Cardiac fibroblast (primary cell): ENCODE measurements around the gene DNM3.

ENCODE experiments used
- DNase-seq, 2 donors: peaks; one replicate each; pipeline versions ENCODE4 v3.0.0 to v3.0.0-alpha.2; 2010; ENCODE audit warnings: low read depth in 2 of 2
- H3K4me3 ChIP-seq, 2 donors: replicated peaks in 1 of 2; 1 replicate in 1 of 2; 2 replicates in 1 of 2; pipeline ENCODE4 v1.5.1; 2011; ENCODE audit warnings: low read depth in 2 of 2, low read length in 2 of 2, mild to moderate bottlenecking in 2 of 2, moderate library complexity in 1 of 2
- TF ChIP-seq, protein P1 (sequence below): IDR thresholded peaks from one replicate; pipeline ENCODE4 v1.5.1; 2011; ENCODE audit warnings: low read depth, mild to moderate bottlenecking, low read length, inconsistent platforms

DNM3 gene

DNA sequence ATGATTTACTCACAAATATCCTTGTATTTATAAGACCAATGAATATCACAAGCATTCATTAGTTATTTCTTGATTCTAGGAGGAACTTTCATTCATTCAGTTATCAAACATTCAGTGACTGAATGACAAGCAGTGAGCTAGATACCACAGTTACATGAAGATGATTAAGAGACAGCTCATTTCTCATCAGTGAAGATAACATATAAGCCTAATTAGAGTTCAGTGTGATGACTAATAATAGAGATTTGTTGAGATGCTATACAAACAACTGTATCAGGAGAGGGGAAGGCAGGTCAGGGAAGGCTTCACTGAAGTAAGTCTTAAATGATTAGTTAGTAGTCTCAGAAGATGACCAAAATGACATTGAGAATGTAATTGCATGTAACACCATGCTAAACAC, 564.6 kb downstream of the DNM3 start:
- no peak overlapping the region for H3K4me3 ChIP-seq
- DNase-seq = no peak
- TF ChIP-seq, protein P1, sequence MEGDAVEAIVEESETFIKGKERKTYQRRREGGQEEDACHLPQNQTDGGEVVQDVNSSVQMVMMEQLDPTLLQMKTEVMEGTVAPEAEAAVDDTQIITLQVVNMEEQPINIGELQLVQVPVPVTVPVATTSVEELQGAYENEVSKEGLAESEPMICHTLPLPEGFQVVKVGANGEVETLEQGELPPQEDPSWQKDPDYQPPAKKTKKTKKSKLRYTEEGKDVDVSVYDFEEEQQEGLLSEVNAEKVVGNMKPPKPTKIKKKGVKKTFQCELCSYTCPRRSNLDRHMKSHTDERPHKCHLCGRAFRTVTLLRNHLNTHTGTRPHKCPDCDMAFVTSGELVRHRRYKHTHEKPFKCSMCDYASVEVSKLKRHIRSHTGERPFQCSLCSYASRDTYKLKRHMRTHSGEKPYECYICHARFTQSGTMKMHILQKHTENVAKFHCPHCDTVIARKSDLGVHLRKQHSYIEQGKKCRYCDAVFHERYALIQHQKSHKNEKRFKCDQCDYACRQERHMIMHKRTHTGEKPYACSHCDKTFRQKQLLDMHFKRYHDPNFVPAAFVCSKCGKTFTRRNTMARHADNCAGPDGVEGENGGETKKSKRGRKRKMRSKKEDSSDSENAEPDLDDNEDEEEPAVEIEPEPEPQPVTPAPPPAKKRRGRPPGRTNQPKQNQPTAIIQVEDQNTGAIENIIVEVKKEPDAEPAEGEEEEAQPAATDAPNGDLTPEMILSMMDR = no peak

DNA sequence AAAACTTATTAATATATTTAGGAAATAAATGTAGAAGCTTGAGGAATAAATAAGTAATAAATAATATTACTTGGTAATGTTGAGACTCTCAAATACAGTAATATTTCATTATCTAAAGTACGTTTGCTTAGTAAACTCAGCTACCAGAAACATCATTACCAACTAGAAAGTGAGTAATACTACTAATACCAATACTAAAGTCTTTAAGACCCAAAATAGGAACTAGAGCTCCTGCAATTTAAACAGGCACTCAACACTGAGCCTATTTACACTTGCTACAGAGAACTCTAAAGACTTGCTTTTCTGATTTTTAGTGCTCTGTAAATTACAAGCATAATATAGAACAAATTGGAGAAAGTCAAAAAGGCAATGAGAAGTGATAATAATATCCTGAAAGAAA, 565.7 kb downstream of the DNM3 start:
- DNase-seq = no peak
- no peak overlapping the region for H3K4me3 ChIP-seq
- TF ChIP-seq, protein P1 = no peak

GRCh38 chr1:172408958-172409357, 567.7 kb downstream of the DNM3 start:
- TF ChIP-seq, protein P1 = no peak
- H3K4me3 ChIP-seq = no peak overlapping the region
- DNase-seq = no peak

DNA sequence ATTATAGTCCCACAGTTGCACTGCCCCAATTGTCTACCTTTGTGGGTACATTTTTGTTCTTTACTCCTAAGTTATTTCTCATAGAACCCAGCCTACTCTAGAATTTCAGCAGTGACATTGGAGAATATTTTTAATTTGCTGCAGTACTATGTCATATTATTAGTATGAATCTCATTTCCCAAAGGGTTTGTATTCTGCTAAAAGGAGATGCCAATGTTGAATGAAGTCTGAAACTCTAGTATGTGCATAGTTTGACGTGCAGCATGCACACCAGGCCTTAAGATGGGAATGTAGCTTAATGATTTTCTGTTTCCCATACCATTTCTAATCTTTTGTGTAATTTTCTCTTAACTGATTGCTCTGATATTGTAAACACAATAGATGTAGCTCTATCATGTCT, 568.7 kb downstream of the DNM3 start:
- TF ChIP-seq, protein P1 = no peak
- H3K4me3 ChIP-seq = no peak overlapping the region
- DNase-seq = no peak

- DNase-seq = no peak
- no peak overlapping the region for H3K4me3 ChIP-seq
- TF ChIP-seq, protein P1 = no peak
Measured at GRCh38 chr1:172411791-172412338, 570.6 kb downstream of the DNM3 start.

GRCh38 chr1:172414331-172414730, 573.0 kb downstream of the DNM3 start:
- TF ChIP-seq, protein P1 = no peak
- peak in 1 of 2 donors; percentile 76 for DNase-seq
- no peak overlapping the region for H3K4me3 ChIP-seq

DNA sequence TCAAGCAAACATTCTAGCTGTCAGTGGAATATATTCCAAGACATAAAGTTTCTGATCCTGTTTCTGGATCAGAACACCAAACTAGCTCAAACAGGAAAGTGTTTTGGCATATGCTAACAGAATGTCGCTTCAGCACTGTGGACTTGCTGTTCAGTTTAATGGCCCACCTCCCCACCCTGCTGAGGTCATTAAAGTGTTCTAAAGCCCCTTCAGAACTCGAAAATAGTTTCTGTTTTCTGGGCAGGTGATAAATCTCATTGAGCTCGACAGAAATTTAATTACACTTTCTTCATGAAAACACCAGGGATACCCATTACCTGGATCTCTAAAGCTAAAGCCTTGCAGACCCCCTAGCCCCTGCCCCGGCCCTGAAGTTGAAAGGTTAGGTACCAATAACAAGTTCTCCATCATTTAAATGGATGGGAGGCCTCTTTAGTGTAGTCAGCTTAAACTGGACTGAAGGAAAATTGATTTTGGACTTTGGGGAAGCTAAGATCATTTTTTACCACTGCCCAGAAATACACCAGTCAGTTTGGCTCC, 575.3 kb downstream of the DNM3 start:
- no peak for DNase-seq
- TF ChIP-seq, protein P1 = no peak
- no peak overlapping the region for H3K4me3 ChIP-seq
